ENCODE results near the gene WBP2NL.

WBP2NL gene

GRCh38 chr22:42077486-42078125, 79.0 kb downstream of the WBP2NL start:
- no peak for TF ChIP-seq SNAI2 (CRISPR knock-in tag; IDR thresholded peaks at IDR 0.05)
- no peak for TF ChIP-seq GLIS3 (CRISPR knock-in tag; IDR thresholded peaks at IDR 0.05)
- TF ChIP-seq, protein P1, sequence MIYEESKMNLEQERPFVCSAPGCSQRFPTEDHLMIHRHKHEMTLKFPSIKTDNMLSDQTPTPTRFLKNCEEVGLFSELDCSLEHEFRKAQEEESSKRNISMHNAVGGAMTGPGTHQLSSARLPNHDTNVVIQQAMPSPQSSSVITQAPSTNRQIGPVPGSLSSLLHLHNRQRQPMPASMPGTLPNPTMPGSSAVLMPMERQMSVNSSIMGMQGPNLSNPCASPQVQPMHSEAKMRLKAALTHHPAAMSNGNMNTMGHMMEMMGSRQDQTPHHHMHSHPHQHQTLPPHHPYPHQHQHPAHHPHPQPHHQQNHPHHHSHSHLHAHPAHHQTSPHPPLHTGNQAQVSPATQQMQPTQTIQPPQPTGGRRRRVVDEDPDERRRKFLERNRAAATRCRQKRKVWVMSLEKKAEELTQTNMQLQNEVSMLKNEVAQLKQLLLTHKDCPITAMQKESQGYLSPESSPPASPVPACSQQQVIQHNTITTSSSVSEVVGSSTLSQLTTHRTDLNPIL (CRISPR knock-in tag; IDR thresholded peaks at IDR 0.05; ENCODE audit: low read depth) = no peak
- TF ChIP-seq ZNF8 (CRISPR knock-in tag; IDR thresholded peaks at IDR 0.05) = no peak
- no peak for TF ChIP-seq PPARA (CRISPR knock-in tag; IDR thresholded peaks at IDR 0.05; ENCODE audit: borderline replicate concordance)
- TF ChIP-seq PATZ1 (CRISPR knock-in tag; IDR thresholded peaks at IDR 0.05; ENCODE audit: borderline replicate concordance) = no peak
- TF ChIP-seq ZFP3 (CRISPR knock-in tag; IDR thresholded peaks at IDR 0.05) = no peak
- TF ChIP-seq, protein P2, sequence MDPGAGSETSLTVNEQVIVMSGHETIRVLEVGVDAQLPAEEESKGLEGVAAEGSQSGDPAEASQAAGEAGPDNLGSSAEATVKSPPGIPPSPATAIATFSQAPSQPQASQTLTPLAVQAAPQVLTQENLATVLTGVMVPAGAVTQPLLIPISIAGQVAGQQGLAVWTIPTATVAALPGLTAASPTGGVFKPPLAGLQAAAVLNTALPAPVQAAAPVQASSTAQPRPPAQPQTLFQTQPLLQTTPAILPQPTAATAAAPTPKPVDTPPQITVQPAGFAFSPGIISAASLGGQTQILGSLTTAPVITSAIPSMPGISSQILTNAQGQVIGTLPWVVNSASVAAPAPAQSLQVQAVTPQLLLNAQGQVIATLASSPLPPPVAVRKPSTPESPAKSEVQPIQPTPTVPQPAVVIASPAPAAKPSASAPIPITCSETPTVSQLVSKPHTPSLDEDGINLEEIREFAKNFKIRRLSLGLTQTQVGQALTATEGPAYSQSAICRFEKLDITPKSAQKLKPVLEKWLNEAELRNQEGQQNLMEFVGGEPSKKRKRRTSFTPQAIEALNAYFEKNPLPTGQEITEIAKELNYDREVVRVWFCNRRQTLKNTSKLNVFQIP (CRISPR knock-in tag; IDR thresholded peaks at IDR 0.05; ENCODE audit: borderline replicate concordance, low read depth) = no peak
- TF ChIP-seq ESRRG (CRISPR knock-in tag; IDR thresholded peaks at IDR 0.05) = no peak
- TF ChIP-seq ZNF70 (CRISPR knock-in tag; IDR thresholded peaks at IDR 0.05) = no peak
- no peak for TF ChIP-seq CSDC2 (CRISPR knock-in tag; IDR thresholded peaks at IDR 0.05)
- no peak for TF ChIP-seq TSHZ2 (CRISPR knock-in tag; IDR thresholded peaks at IDR 0.05)
- TF ChIP-seq ISL1 (CRISPR knock-in tag; IDR thresholded peaks at IDR 0.05) = no peak
- TF ChIP-seq TCF4 (CRISPR knock-in tag; IDR thresholded peaks at IDR 0.05; ENCODE audit: borderline replicate concordance) = no peak
- TF ChIP-seq CSRNP3 (CRISPR knock-in tag; IDR thresholded peaks at IDR 0.05) = no peak
- TF ChIP-seq ARNTL (CRISPR knock-in tag; IDR thresholded peaks at IDR 0.05; ENCODE audit: borderline replicate concordance, low read depth) = no peak
- TF ChIP-seq OSR1 (CRISPR knock-in tag; IDR thresholded peaks at IDR 0.05) = no peak
- TF ChIP-seq ZC3H10 (CRISPR knock-in tag; IDR thresholded peaks at IDR 0.05) = no peak
- TF ChIP-seq RARB (CRISPR knock-in tag; IDR thresholded peaks at IDR 0.05) = no peak
- no peak for TF ChIP-seq ZNF565 (CRISPR knock-in tag; conservative IDR thresholded peaks at IDR 0.05; ENCODE audit: low read depth)
- no peak for ATAC-seq
